ENCODE results near the gene GALNT16. TPM values are rescaled to one million over a fixed set of nuclear protein-coding genes. Genes with fewer than 3 reads are reported as not detected.

Gene GALNT16
- polyA plus RNA-seq, 1 donor from 2014 or later: not detected

GRCh38 chr14:69242311-69243224, 17.4 kb upstream of the GALNT16 start:
- H3K27me3 Mint-ChIP-seq: no peaks in the 10 kb centered on the region
- H3K4me3 Mint-ChIP-seq: no peak overlapping the region
- H3K27ac Mint-ChIP-seq: peak overlapping the region in 1 of 3 donors; percentile 31
- H3K4me1 Mint-ChIP-seq: peaks cover 0 to 6% (median under 1%) of the 10 kb centered on the region in 3 donors
- H3K36me3 Mint-ChIP-seq: peaks cover 5% of the 10 kb centered on the region
- no peaks in the 10 kb centered on the region for H3K9me3 Mint-ChIP-seq

DNA sequence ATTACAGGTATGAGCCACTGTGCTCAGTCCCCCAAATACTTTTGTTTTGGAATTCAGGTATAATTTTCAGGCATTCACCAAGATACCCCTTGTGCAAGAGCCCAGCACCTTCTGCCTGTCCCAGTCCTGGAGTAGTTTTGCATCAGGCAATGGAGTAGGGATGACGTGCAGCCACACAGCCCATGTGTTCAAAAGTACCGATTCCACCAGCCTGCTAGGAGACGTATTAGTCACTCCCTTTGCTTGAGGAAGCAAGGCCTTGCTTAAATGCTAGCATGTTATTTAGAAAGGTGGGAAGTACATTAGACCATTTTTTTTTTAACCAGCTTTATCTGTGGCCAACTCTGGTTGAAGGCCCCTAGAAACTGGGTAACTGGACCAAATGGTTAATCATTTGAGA, 15.0 kb upstream of the GALNT16 start:
- no peaks in the 10 kb centered on the region for H3K27me3 Mint-ChIP-seq
- no peak overlapping the region for H3K27ac Mint-ChIP-seq
- H3K36me3 Mint-ChIP-seq: peaks cover 2% of the 10 kb centered on the region
- H3K9me3 Mint-ChIP-seq: no peaks in the 10 kb centered on the region
- H3K4me3 Mint-ChIP-seq: no peak overlapping the region
- peaks cover 0 to 10% (median 6%) of the 10 kb centered on the region in 3 donors for H3K4me1 Mint-ChIP-seq

GRCh38 chr14:69246331-69246730, 13.6 kb upstream of the GALNT16 start:
- Mint-ChIP-seq H3K4me3 (no peak overlapping the region), H3K9me3 (no peaks in the 10 kb centered on the region), H3K27me3 (no peaks in the 10 kb centered on the region), H3K36me3 (peaks cover 2% of the 10 kb centered on the region), H3K27ac (no peak overlapping the region), H3K4me1 (peaks cover 0 to 10% (median 6%) of the 10 kb centered on the region in 3 donors)

DNA sequence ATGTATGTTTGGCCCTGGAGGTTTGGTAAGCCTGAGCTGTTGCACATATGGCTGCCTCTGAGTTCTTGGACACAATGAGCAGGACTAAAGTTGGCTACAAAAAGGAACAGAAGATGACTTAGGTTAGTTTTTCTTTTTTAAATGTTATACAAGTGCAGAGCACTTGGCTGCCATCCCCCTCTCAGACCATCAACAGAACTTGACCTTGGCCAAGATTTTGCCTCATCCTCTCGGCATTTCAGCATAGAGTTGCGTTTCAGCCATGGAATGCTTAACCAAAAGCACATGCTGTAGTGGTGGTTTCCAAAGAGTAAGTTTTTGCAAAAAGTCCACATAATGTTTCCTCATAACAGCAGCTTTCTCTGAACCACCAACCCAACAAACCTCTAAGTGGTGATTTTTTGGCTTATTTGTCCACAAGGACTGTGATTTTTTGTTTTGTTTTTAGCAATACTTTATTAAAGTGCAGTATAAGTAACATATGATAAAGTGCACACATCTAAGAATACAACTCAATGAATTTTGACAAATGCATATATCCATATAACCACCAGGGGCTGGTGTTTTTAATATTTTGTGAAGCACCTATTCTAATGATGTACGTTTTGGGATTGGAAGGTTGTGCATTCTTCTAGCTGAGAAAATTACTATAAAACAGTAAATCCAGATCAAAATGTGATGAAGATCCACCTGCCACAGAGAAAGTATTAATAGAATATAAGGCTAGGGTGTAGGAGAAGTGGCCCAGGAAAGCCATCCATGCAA, 12.1 kb upstream of the GALNT16 start:
- no peaks in the 10 kb centered on the region for H3K27me3 Mint-ChIP-seq
- H3K9me3 Mint-ChIP-seq: no peaks in the 10 kb centered on the region
- H3K27ac Mint-ChIP-seq: no peak overlapping the region
- peaks cover 2% of the 10 kb centered on the region for H3K36me3 Mint-ChIP-seq
- peaks cover 0 to 6% (median 6%) of the 10 kb centered on the region in 3 donors for H3K4me1 Mint-ChIP-seq
- H3K4me3 Mint-ChIP-seq: no peak overlapping the region

DNA sequence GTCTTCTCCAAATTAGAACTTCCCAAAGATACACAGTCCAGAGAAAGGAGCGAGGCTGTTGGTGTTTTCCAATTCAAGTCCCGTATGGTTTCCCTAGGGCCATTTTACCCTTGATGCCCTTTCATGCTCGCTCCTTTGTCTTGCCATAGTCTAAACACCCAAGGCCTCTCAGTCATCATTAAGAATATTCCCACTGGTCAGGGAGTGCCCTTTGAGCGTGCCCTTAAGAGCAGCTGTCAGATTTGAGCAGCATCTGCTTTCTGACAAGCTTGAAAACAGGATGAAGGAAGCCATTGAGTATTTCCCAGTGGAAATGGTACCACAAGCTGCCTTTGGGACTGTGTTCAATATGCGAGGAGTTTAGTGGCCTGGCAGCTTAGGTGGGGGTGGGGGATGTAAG, 10.4 kb upstream of the GALNT16 start:
- Mint-ChIP-seq H3K9me3 (no peaks in the 10 kb centered on the region), H3K4me1 (peaks cover 0 to 6% (median 5%) of the 10 kb centered on the region in 3 donors), H3K27ac (no peak overlapping the region), H3K4me3 (no peak overlapping the region), H3K27me3 (no peaks in the 10 kb centered on the region), H3K36me3 (peaks cover 2% of the 10 kb centered on the region)

- H3K27me3 Mint-ChIP-seq: peaks cover 8% of the 10 kb centered on the region
- peaks cover 0 to 6% (median 5%) of the 10 kb centered on the region in 3 donors for H3K4me1 Mint-ChIP-seq
- no peak overlapping the region for H3K27ac Mint-ChIP-seq
- H3K4me3 Mint-ChIP-seq: no peak overlapping the region
- H3K9me3 Mint-ChIP-seq: no peaks in the 10 kb centered on the region
- no peaks in the 10 kb centered on the region for H3K36me3 Mint-ChIP-seq
Observed at GRCh38 chr14:69252851-69253250, 7.1 kb upstream of the GALNT16 start.

DNA sequence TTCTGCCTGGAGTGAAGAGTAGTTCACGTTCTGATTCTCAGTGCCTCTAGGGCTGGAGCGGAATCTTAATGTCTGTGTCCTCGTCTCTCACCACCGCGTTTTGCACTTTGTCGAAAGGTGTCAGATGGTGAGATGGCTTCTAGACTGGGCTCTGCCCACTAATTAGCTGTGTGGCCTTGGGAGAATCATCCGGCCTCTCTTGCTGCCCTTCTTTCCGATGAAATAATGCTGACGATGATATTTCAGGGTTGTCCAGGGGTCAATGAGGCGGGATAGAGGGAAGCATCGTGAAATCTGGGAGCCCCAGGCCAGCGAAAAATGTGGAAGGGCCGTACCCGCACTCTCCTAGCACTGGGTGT, 811 bp upstream of the GALNT16 start:
- H3K27me3 Mint-ChIP-seq: peaks cover 49% of the 10 kb centered on the region
- H3K27ac Mint-ChIP-seq: no peak overlapping the region
- peaks cover 0 to 13% (median 0%) of the 10 kb centered on the region in 3 donors for H3K4me1 Mint-ChIP-seq
- no peaks in the 10 kb centered on the region for H3K9me3 Mint-ChIP-seq
- no peaks in the 10 kb centered on the region for H3K36me3 Mint-ChIP-seq
- H3K4me3 Mint-ChIP-seq: peak overlapping the region in 2 of 4 donors; percentile 10 to 17

DNA sequence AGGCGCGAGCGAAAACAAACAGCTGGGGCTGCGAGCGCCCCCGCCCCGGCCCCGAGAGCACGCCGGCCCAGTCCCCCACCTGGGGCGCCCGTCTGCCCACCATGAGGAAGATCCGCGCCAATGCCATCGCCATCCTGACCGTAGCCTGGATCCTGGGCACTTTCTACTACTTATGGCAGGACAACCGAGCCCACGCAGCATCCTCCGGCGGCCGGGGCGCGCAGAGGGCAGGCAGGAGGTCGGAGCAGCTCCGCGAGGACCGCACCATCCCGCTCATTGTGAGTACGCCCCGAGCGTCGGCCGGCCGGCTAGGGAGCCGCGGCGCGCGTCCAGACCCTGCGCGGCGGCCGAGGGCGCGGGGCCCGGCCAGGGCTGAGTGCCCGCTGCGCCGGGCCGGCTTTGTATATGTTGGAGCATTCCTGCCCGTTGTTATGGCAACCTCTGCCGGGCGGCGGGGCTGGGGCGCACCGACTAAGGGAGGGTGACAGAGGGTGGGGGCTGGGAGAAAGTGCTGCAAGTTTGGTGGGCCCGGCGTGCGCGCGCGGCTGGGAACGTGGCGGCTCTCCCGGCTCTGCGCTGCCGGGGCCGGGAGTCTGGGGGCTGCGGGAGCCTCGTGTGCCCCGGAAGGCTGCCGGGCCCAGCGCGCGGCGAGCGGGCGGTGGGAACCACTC, 367 bp downstream of the GALNT16 start:
- Mint-ChIP-seq H3K4me1 (peaks cover 0 to 15% (median 0%) of the 10 kb centered on the region in 3 donors), H3K27me3 (peaks cover 55% of the 10 kb centered on the region), H3K9me3 (no peaks in the 10 kb centered on the region), H3K4me3 (peak overlapping the region in 3 of 4 donors; percentile 37 to 78 (median 48)), H3K36me3 (no peaks in the 10 kb centered on the region), H3K27ac (no peak overlapping the region)

- Mint-ChIP-seq H3K27ac (no peak overlapping the region), H3K4me1 (peaks cover 0 to 15% (median 0%) of the 10 kb centered on the region in 3 donors)
Observed at GRCh38 chr14:69260861-69261564, 1.1 kb downstream of the GALNT16 start.

DNA sequence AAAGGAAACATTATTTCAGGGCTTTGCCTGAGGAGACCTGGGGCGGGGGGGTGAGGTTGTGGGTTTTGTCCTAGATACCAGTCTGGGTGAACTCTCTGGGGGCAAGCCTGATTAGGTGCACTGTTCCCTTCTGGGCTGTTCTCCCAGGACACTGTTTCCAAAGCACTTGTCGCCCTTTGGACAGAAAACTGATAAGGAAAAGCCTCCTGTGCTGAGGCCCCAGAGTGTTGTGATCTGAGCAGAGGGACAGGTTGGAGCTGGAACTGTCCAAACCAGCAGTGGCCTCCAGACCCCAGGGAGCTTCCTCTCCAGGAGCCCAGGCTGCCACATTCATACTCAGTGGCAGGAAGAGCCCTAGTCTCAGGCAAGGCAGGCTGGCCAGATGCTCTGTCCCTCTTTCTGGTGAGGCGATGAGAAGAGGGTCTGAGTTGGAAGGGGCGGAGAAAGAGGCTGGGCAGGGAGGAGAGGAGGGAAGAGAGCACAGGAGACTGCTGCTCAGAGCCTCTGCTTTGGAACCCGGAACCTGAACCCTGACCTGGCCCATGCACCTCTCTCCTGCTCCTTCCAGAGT, 1.9 kb downstream of the GALNT16 start:
- Mint-ChIP-seq H3K27ac (no peak overlapping the region), H3K4me1 (peaks cover 0 to 15% (median 0%) of the 10 kb centered on the region in 3 donors), H3K36me3 (peaks cover under 1% of the 10 kb centered on the region), H3K4me3 (peak overlapping the region in 2 of 4 donors; percentile 60 to 90), H3K9me3 (no peaks in the 10 kb centered on the region), H3K27me3 (peaks cover 62% of the 10 kb centered on the region)

More at GRCh38 chr14:69260861-69261564, 1.1 kb downstream of the GALNT16 start:
- Mint-ChIP-seq H3K4me3 (peak overlapping the region; percentile 60 to 90 (median 83)), H3K9me3 (no peaks in the 10 kb centered on the region), H3K27me3 (peaks cover 58% of the 10 kb centered on the region), H3K36me3 (no peaks in the 10 kb centered on the region)

DNA sequence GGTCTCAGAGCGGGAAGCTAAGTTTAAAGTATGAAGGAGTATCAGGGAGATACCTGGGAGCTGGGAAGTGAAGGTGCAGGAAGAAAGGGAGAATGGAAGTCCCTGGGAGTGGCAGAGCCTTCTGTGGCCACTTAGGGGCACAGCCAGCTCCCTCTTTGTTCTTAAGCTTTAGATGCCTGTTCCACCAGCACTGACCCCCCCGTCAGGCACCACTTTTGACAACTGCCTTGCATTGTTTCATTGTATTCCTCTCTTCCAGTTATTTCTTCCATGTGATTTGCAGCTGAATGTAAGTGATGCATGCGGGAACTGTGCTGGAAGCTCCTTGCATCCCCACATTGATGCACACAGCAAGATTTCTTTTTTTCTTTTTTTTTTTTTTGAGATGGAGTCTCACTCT, 2.6 kb downstream of the GALNT16 start:
- Mint-ChIP-seq H3K4me1 (peaks cover 0 to 15% (median 0%) of the 10 kb centered on the region in 3 donors), H3K27me3 (peaks cover 59% of the 10 kb centered on the region), H3K9me3 (no peaks in the 10 kb centered on the region), H3K4me3 (no peak overlapping the region), H3K27ac (no peak overlapping the region), H3K36me3 (peaks cover 2% of the 10 kb centered on the region)

DNA sequence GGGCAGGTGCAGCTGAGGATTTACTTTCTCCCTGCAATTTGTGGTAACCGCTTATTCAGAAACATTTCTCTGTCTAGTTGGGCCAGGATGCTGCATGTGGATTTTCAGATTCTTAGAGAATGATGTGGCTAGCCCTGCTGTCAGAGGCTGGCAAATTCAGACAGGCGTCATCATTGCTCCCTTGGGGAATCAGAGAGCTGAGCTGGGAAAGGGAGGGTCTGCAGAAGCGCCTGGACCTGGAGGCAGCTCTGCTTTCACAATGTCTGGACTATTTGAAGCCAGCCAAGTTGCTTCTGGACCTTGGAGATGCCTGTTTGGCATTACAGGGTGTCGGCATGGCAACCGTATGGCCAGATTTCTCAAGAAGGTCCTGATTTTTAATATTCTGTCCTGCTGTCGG, 3.4 kb downstream of the GALNT16 start:
- H3K4me3 Mint-ChIP-seq: peak overlapping the region in 1 of 4 donors; percentile 37
- H3K27me3 Mint-ChIP-seq: peaks cover 53% of the 10 kb centered on the region
- H3K4me1 Mint-ChIP-seq: peaks cover 0 to 15% (median 0%) of the 10 kb centered on the region in 3 donors
- no peak overlapping the region for H3K27ac Mint-ChIP-seq
- H3K36me3 Mint-ChIP-seq: peaks cover 2% of the 10 kb centered on the region
- no peaks in the 10 kb centered on the region for H3K9me3 Mint-ChIP-seq

DNA sequence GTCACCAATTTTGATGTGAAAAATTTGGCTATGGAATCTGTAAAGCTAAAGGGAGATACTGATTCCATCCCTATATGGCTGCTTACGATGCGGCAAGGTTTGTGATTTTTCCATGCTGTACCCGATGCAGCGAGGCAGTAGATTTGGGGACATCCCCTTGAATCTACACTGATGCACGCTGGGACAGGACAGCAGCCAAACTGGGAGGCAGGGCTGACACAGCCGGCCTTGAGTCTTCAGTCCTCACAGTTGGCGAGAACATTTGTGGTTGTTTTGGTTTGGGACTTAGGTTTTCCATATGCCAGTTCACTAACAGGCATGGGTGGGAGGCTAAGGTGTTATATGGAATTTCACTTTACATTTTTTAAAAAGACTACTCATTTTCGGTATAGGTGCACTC, 3.8 kb downstream of the GALNT16 start:
- Mint-ChIP-seq H3K4me1 (peaks cover 0 to 15% (median 0%) of the 10 kb centered on the region in 3 donors), H3K4me3 (peak overlapping the region in 1 of 4 donors; percentile 37), H3K9me3 (no peaks in the 10 kb centered on the region), H3K27me3 (peaks cover 50% of the 10 kb centered on the region), H3K36me3 (peaks cover 2% of the 10 kb centered on the region), H3K27ac (no peak overlapping the region)
